AG08395 (cell line): ENCODE data around the gene EXOC4.

Experiments
- DNase-seq: peaks from one replicate; pipeline ENCODE4 v3.0.0; 2012; ENCODE audit warnings: mixed read lengths, low spot score

Gene EXOC4

DNA sequence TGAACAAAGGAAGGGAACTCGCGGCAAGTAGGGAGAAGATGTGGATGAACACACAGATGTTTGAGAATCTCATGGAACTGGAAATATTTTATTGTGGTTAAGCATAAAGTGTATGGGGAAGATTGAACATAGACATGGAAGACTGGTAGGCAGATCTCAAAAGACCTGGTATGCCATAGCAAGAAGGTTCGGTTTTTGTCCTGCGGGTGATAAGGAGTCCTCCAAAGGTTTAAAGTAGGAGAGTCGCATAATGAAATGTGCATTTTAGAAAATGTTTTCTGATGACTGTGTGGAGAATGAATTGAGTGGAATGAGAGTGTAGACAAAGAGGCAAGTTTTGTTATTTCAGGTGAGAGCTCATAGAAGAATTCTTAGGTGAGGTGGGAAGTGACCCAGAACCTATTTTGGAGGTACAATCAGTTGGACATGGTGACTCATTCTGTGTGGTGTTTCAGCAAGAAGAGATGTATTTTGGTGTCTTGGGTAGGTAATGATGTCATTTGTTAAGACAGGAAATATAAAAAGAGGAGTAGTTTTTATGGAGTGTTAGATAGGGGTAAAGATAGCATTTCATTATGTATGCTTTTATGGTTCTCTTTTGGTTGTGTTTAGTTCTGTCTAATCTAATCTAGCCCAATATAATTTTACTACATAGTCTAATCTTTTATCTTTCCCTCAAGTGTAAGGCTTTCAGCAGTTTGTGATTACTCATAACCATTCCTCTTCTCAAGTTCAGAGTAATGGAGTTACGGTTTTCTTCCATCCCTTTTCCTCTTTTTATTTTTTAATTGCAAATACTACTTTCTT, 239.2 kb downstream of the EXOC4 start:
- DNase-seq: no peak

DNA sequence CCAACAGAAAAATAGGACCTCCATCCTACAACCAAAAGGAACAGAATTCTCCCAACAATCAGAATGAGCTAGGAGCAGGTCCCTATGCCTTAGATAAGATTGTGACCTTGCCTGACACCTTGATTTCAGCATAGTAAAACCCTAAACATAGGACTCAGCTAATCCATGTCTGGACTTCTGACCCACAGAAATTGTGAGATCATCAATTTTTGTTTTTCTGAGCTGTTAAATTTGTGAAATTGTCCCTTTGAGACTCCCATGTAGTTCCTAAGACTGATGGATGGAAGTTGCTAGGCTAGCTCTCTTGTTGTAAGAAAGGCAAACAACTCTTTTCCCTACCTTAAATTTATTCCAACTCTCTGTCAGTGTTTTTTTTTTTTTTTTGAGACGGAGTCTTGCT, 244.2 kb downstream of the EXOC4 start:
- DNase-seq: no peak

DNA sequence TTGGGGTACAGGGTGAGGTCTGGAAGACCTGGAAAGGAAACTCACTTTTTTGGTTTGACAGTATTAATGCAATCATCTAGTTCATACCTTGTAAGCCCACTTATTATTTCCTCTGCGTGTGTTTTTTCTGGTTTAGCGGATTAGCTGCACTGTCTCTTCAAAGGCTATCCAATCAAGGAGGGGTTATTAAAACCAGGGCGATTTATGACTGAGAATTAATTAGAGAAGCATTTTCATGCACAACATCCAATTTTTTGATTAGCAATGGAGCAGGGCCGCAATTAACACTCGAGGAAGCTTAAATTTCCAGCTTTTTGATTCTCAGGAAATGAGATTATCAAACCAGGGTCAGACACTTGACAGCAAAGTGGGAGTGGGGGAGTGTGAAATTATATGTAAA, 248.9 kb downstream of the EXOC4 start:
- no peak for DNase-seq

DNA sequence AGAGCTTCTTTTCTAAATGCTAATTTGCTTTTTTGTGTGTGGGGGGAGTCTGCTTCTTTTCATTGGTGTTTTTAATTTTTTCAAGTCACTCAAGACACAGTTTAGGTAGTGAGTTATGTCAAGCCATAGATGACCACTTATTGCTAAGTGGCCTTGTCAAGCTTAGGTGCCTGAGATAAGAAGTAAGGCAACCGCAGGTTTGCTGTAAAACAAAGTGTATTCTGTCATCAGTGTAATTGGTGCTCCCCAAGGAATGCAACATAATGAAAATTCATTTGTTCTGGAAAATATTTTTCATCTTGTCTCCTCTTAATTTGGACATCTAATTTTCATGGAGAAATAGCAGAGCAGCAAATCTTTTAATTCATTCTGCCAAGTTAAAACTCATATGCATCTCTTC, 249.6 kb downstream of the EXOC4 start:
- DNase-seq: no peak

DNA sequence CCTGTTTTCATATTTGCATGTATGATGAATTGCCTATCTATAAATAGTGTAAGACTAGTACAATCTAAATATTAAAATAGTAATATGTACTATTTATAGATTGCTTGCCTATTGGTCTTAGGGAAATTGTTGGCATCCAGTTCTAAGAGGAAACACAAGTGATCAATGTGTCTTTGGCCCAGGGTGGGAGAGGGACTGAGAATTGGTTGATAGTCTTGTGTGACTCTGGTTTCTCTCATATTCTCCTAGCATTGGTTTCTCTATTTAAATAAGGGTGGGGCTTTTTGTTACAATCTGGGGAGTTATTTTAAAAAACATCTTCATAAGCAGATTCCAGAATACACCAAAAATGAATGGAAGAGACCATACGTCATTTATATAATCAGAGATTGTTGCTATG, 250.1 kb downstream of the EXOC4 start:
- no peak for DNase-seq

DNA sequence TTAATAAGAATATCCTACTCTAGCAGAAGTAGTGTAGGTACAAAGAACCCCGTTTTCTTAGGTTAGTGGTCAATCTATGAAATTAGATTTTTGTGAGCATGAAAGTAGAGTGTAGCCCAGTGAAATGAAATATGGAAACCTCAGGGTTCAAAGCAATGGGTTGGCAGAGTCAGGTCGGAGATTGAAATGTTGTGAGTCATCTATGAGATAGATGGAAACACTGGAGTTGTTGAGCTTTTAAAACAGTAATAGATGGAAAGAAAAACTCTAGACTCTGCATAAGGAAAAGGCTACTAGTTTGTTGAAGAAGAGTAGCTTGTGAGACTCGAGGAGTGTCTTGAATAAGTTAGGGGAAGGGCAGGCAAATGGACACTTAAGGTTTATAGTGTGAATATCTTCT, 251.9 kb downstream of the EXOC4 start:
- DNase-seq: no peak

DNA sequence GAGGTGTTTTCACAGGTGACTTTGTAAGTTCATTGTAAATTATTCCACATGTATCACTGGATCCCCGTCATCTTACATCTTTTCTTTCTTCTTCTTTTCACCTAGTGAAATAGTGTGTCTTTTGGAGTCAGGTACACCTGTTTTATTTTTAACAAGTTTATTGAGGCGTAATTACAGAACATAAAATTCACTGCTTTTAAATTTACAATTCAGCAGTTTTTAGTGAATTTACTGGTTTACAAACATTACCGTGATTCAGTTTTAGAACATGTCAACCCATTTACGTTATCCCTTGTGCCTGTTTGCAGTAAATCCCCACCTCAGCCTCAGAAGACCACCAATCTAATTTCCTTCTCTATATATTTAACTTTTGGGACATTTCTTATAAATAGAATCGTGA, 256.9 kb downstream of the EXOC4 start:
- no peak for DNase-seq

DNA sequence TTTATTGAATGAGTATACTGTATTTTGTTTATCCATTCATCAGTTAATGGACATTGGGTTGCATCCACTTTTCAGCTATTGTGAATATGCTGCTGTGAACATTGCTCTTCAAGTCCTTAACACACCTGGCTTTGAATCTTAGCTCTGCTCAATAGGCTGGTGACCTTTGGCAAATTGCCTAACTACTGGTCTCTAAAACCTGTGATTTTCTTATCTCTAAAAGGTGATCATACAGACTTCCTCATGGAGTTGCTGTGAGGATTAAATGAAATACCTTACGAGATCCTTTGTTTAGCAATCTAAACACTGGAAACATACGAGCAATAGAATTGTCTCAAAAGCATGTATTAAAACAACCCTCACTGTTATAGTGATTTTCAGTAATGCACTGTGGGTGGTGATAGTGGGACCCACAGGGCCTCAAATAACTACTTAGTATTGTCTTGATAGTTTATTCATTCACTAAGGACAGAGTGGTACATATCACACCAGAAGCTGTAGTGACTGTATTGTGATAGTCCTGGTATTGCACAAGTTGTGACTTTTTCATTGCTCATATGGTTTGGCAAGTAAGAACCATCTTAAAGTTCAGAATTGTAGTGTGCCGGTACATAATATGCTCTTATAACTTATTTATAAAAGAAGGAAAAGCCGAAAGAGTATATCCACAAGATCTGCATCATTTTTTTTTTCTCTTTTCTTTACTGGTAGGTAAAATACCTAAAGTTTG, 257.6 kb downstream of the EXOC4 start:
- DNase-seq: no peak

DNA sequence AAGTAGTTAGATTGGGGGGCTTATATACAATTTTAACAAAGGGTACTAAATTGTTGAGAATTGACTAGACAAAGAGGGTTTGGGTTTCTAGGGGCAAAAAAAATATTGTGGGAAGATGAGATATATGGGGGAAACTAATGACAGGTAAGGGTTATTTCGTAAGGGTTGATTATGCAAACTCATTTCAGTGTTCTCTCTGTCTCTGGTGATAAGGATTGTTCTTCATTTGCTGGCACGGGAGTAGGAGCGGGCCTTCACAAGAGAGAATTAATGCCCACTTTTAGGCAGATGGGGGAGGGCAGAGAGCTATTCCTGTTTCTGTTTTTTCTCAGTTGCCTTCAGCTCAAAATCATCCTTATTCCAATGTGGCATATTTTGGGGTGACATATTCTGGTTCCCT, 258.4 kb downstream of the EXOC4 start:
- DNase-seq: no peak

DNA sequence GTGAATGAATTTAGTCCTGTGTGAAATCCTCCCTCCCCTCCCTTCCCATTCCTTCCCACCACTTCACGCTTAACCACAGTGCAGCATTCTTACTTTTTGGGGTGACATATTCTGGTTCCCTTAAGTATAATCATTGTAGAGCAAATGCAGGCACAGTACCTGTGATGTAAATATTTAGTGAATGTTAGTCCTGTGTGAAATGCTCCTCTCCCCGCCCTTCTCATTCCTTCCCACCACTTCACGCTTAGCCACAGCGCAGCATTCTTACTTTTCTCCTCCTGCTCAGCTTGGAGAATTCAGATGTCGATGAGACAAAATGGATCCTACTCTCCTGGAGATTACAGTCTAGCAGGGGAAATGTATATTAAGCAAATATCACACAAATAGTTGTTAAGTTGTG, 258.8 kb downstream of the EXOC4 start:
- no peak for DNase-seq

DNA sequence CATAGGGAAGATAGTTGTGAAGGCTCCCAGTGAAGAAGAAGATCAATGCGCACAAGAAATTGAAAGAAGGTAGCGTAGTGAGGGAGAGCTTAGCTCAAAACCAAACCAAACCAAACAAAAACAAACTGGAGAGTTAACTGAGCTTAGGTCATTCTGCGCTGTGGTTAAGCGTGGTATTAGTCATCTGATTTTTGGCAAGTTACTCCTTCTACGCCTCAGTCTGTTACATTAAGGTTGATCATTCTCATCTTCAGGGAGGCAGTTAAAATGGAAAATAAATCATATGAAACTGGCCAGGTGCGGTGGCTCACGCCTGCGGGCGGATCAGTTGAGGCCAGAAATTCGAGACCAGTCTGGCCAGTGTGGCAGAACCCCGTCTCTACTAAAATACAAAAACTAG, 259.7 kb downstream of the EXOC4 start:
- DNase-seq: no peak

DNA sequence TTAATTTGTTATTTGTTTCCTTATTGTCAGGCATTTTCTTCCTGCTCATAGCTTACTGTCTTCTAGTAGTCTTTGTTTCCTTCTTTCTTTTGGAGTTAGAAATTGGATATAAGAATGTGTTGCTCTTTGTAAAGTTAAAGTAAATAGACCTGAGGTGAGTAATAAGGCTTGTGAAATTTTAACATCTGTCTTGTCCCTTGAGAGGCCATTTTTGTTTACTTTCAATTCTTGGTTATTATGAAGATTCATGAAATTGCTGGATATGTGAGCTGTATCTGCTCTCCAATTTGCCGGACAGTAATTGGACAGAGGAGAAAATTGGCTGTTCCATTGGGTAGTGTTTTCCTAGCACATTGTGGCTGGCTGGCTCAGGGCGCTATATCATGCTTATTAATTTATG, 260.7 kb downstream of the EXOC4 start:
- DNase-seq: no peak

DNA sequence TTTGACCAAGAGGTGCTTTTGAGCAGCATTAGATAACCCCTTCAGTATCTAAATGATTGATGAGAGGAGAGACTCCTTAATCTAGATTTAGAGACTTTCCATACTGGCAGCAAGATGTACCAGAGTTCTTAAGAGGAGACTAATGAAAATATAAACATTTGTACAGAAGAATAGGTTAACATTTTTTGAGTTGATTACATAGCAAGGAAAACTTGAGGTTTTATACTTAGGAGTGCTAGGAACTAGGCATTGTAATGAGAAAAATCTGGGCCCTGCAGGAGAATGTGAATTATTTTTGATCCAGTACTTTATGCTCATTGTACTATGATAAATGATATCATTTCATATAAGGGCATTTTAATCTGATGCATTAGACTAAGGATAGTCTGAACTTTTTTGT, 261.7 kb downstream of the EXOC4 start:
- no peak for DNase-seq

DNA sequence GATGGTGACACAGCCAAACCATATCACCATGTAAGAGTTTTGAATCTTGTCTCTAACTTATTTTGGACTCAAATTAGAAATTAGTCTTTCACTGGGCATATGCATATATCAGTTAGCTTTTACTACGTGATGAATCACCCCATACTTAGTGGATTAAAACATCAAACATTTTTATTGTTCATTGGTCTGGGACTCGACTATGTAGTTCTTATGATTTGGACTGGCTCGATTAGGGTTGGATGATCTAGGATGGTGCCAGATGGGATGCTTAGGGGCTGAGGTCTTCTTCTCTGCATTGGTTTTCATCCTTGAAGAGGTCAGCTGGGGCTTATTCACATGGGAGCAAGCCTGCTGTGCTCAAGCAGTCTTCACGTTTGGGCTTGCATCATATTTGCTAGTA, 264.9 kb downstream of the EXOC4 start:
- no peak for DNase-seq

DNA sequence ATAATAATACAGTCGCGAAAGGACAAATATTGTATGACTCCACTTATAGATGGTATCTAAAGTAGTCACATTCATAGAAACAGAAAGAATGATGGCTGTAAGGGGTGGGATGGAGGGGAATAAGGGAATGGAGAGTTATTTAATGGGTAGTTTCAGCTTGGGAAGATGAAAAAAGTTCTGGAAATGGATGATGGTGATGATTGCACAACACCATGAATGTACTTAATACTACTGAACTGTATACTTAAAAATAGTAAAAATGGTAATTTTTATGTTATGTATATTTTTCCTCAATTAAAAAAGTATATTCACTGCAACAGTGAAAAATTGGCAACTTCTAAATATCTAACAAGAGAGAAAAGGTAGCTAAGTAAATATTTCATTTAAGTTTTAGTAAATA, 265.8 kb downstream of the EXOC4 start:
- no peak for DNase-seq

DNA sequence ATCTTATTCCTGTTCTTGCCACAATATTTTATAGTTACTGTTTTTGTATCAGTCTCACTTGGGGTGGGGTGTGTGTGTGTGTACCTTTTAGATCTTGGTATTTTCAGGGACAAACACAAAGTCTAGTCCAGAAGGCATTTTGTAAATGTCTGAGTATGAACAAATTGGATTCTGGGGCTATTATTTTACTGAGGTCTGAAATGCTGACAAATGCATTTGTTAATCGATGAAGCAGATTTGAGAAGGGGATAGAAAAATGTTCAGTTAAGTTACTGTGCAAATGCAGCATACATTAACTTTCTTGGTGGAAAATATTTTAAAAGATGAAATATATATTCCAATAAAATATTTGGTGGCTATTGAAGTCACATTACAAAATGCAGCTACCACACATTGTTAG, 267.4 kb downstream of the EXOC4 start:
- no peak for DNase-seq

DNA sequence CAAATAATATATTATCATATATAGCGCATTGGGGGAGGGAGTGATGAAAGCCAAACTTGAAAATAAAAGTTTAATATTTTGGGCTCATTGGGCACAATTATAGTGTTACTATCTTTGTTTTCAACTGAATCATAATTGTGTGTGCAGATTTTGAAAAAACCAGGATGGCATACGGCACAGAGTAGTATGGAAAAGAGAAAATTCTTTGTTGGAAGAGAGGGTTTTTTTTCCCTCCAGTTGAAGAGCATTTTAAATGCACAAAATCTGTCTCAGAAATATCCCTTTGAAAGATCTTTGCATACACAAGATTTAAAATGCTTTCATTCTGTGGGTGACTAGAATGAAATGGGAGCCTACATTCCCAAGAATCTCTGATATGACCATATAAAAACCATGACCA, 269.6 kb downstream of the EXOC4 start:
- DNase-seq: no peak

DNA sequence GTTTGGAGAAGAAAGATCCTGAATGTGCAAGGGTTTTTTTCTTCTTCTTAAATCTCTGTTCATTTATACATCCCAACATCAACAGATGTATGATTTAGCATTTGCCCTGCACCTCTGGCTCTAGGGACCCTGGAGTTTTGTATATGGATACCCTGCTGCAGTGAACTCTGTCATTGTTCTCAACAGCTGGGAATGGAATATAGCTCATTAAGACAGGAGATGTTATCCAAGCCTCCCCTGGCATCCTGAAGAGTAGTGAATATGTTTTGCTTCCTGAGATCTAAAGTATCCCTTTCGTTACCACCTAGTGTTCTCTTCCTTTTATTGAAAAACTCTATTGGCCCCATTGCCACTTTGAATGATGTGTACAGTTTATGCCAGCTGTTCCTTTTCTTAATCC, 275.9 kb downstream of the EXOC4 start:
- DNase-seq: no peak

DNA sequence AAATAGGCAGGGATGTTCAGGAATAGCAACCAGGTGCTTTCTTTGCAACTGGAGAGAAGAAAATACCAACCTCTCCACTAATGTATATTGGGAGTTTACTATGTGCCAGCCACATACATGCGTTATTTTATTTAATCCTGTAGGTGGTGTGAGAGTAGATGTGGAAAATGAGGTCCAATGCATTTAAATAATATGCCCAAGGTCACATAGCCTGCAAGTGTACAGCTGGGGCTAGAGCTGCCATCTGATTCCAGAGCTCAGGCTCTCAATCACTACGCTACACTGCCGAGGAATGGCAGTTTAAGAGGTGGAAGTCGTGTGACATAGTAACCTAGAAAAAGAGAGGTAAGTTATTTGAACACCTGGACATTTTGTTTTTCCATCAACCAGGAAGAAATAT, 277.0 kb downstream of the EXOC4 start:
- no peak for DNase-seq

DNA sequence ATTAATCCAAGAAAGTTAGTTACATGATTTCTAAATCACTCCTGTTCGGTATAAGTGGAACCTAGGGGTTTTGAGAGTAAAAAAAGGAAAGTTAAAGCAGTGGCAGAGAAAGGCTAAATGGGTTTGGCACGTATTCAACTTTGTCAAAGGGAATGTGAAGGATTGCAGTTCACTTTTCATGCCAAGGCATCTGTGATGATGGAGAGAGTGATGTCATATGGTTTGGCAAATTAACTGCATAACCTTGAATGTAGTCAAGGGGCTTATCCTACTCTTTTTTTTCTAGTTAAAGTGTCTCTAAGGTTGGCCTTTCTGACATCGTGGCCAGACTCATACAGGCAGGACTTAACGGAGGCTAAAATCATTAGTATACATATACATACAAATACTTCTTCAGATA, 277.8 kb downstream of the EXOC4 start:
- DNase-seq: peak; percentile 20

DNA sequence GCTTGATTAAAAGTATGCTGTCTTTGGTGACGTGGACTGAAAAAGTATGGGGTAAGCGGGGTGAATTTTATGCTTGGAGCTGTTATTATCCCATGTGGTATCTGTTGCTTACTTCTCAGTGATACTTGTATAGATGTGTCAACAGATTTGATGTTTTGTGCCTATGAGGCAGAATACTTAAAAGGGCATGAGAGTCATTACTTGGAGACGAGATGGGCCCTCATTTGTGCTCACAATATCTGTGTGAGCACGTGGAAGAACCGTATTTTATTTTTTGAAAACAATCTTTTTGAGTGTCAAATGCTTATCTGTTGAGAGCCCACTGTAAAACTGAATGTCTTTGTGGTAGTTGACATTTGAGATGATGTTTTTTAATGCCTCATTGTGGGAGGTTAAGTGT, 281.9 kb downstream of the EXOC4 start:
- DNase-seq: no peak

DNA sequence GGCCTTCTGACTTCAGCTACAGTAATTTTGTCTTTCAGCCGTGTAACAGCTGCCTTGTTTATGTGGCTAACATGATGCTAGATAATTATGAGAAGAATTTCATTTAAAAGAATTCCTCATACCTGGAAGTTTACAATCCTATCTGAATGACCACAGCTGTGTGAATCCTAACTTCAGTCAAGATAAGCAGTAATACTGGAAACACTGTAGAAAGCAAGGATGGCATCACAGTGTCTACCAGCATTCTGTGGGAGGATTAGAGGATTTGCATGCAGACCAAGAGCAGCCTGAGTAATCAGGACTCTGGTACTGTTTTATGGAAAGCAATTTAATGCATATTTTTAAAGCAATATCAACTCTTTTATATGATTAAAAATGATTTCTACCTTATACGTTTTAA, 282.4 kb downstream of the EXOC4 start:
- no peak for DNase-seq

DNA sequence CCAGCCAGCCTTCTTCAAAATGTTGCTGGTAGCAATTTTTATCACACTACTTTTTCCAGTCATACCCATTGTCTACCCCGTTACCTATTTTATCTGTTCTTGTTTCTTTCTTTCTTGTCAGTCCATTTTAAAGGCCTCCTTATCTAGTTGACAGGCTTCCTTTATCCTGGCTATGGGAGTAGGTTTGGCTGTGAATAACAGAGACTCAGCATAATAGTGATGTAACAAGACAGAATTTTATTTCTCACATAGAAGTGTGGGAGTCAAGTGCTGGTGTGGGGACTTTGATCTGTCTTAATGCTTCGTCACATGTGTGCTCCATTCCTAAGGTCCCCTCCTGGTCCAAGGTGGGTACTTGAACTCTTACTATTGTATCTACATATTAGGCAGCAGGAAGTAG, 283.6 kb downstream of the EXOC4 start:
- no peak for DNase-seq

DNA sequence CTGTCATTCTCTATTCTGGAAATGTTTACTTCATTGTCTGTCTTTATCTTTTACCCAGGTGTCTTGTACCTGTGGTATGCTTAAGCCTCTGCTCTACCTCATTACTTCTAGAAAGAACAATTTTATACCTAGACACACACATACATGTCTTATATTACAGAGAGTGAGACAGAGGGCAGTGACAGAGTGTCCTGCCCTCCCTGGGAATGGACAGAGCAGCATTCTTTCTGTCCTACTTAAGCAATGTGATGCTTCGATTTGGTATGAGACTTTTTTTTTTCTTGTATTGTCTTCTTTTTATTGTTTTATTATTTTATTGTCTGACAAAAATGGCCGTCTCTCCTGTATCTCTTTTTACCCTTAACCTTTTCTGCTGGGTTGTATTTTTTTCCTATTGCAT, 286.1 kb downstream of the EXOC4 start:
- DNase-seq: peak; percentile 17
